OCI-LY3 (cell line): Measurements from ENCODE around the gene P4HB.

ENCODE experiments used
- H2AFZ ChIP-seq: fragments of 200-600, 300-600 bp; shearing (Covaris generic); 2 replicates; pipeline ENCODE4 v1.6.0; 2014; ENCODE audit warnings: antibody characterized with exemption, low read depth, low read length
- H3K27ac ChIP-seq: fragments of 200-600, 300-600 bp; sonication (generic); 2 replicates; pipeline ENCODE4 v1.5.1; 2014; ENCODE audit warnings: mild to moderate bottlenecking, low read length, moderate library complexity, mixed read lengths
- H3K27me3 ChIP-seq: fragments of 200-600, 300-600 bp; sonication (generic); 2 replicates; pipeline ENCODE4 v1.6.1; 2014; ENCODE audit warnings: low read depth, low read length, mixed read lengths
- H3K36me3 ChIP-seq: fragments of 200-600, 300-600 bp; sonication (generic); replicated peaks from 2 replicates; pipeline ENCODE3; 2014; ENCODE audit warnings: low read depth, low read length, mixed read lengths
- H3K4me1 ChIP-seq: fragments of 300-600, 200-600 bp; sonication (generic); 2 replicates; pipeline ENCODE4 v1.6.1; 2014; ENCODE audit warnings: low read length, mixed read lengths
- H3K4me2 ChIP-seq: fragments of 200-600, 300-600 bp; sonication (generic); 2 replicates; pipeline ENCODE4 v1.6.1; 2014; ENCODE audit warnings: low read length, mixed read lengths
- H3K4me3 ChIP-seq: fragments of 300-600, 200-600 bp; sonication (generic); 2 replicates; pipeline ENCODE4 v1.5.1; 2014; ENCODE audit warnings: antibody characterized with exemption, mild to moderate bottlenecking, low read length, moderate library complexity
- H3K79me2 ChIP-seq: fragments of 300-600, 200-600 bp; shearing (Covaris generic); 2 replicates; pipeline ENCODE4 v1.6.1; 2014; ENCODE audit warnings: mild to moderate bottlenecking, low read length, mixed read lengths
- H3K9ac ChIP-seq: fragments of 300-600, 200-600 bp; shearing (Covaris generic); 2 replicates; pipeline ENCODE4 v1.6.0; 2014; ENCODE audit warnings: mild to moderate bottlenecking, low read length, moderate library complexity
- H3K9me3 ChIP-seq: fragments of 200-600, 300-600 bp; shearing (Covaris generic); 2 replicates; pipeline ENCODE4 v1.6.1; 2014; ENCODE audit warnings: low read length, mixed read lengths; ENCODE audit not compliant: insufficient read depth
- H4K20me1 ChIP-seq: fragments of 200-600, 300-600 bp; sonication (generic); 2 replicates; pipeline ENCODE4 v1.6.1; 2016; ENCODE audit warnings: low read length, mixed read lengths; ENCODE audit not compliant: insufficient read depth
- CTCF ChIP-seq: fragments of 200-600, 300-600 bp; sonication (generic); IDR thresholded peaks from 2 replicates; pipeline ENCODE4 v1.5.1; 2014; ENCODE audit warnings: antibody characterized with exemption, low read length, low read depth
- EZH2phosphoT487 ChIP-seq: fragments of 200-600 bp; shearing (Covaris generic); IDR thresholded peaks from 2 replicates; pipeline ENCODE4 v1.6.1; 2018; ENCODE audit warnings: antibody characterized with exemption, mixed run types, low read depth

Gene P4HB

GRCh38 chr17:81843713-81844326 is 16.5 kb downstream of the P4HB start:
- H3K4me1 ChIP-seq, result no peaks in the 10 kb centered on the region
- no peaks in the 10 kb centered on the region for H3K27me3 ChIP-seq
- H3K4me2 ChIP-seq, result no peak overlapping the region
- no peak for TF ChIP-seq EZH2phosphoT487
- TF ChIP-seq CTCF, result no peak
- H4K20me1 ChIP-seq, result 0 out of 2 replicates have a peak, but pooled peaks cover 14% of the 10 kb centered on the region
- H3K36me3 ChIP-seq, result peaks cover 48% of the 10 kb centered on the region
- no peak overlapping the region for H2AFZ ChIP-seq
- no peak overlapping the region for H3K4me3 ChIP-seq
- H3K27ac ChIP-seq, result no peak overlapping the region
- no peaks in the 10 kb centered on the region for H3K9me3 ChIP-seq
- H3K9ac ChIP-seq, result no peak overlapping the region
- no peaks in the 10 kb centered on the region for H3K79me2 ChIP-seq

GRCh38 chr17:81842725-81843504 is 17.4 kb downstream of the P4HB start:
- peaks cover 45% of the 10 kb centered on the region for H3K36me3 ChIP-seq
- no peak overlapping the region for H3K9ac ChIP-seq
- H3K27ac ChIP-seq, result no peak overlapping the region
- H3K4me2 ChIP-seq, result no peak overlapping the region
- H3K4me3 ChIP-seq, result no peak overlapping the region
- H3K4me1 ChIP-seq, result no peaks in the 10 kb centered on the region
- no peaks in the 10 kb centered on the region for H3K9me3 ChIP-seq
- H3K27me3 ChIP-seq, result no peaks in the 10 kb centered on the region
- TF ChIP-seq EZH2phosphoT487 (no peak), CTCF (no peak)
- H3K79me2 ChIP-seq, result no peaks in the 10 kb centered on the region
- 0 out of 2 replicates have a peak, but pooled peaks cover 14% of the 10 kb centered on the region for H4K20me1 ChIP-seq
- no peak overlapping the region for H2AFZ ChIP-seq

- no peak for TF ChIP-seq EZH2phosphoT487
- H4K20me1 ChIP-seq, result 0 out of 2 replicates have a peak, but pooled peaks cover 14% of the 10 kb centered on the region
- H3K36me3 ChIP-seq, result peaks cover 44% of the 10 kb centered on the region
- no peak overlapping the region for H3K9ac ChIP-seq
- H3K27me3 ChIP-seq, result no peaks in the 10 kb centered on the region
- H3K79me2 ChIP-seq, result no peaks in the 10 kb centered on the region
- H3K9me3 ChIP-seq, result no peaks in the 10 kb centered on the region
- H2AFZ ChIP-seq, result no peak overlapping the region
- no peak overlapping the region for H3K27ac ChIP-seq
- H3K4me3 ChIP-seq, result no peak overlapping the region
- H3K4me2 ChIP-seq, result no peak overlapping the region
- no peaks in the 10 kb centered on the region for H3K4me1 ChIP-seq
Measured at GRCh38 chr17:81842378-81842724, 18.0 kb downstream of the P4HB start.

GRCh38 chr17:81841866-81842265 is 18.5 kb downstream of the P4HB start:
- H3K4me1 ChIP-seq, result no peaks in the 10 kb centered on the region
- TF ChIP-seq CTCF, result no peak
- TF ChIP-seq EZH2phosphoT487, result no peak
- H3K36me3 ChIP-seq, result peaks cover 39% of the 10 kb centered on the region
- H3K9me3 ChIP-seq, result no peaks in the 10 kb centered on the region
- H3K79me2 ChIP-seq, result no peaks in the 10 kb centered on the region
- H4K20me1 ChIP-seq, result 0 out of 2 replicates have a peak, but pooled peaks cover 14% of the 10 kb centered on the region
- no peaks in the 10 kb centered on the region for H3K27me3 ChIP-seq
- H3K9ac ChIP-seq, result no peak overlapping the region
- H3K4me3 ChIP-seq, result no peak overlapping the region
- no peak overlapping the region for H3K4me2 ChIP-seq
- H2AFZ ChIP-seq, result no peak overlapping the region
- no peak overlapping the region for H3K27ac ChIP-seq
